Mesendoderm (in vitro differentiated cells): Measurements from ENCODE around the gene SFI1.
A peak's percentile ranks its signal among the peaks of the same experiment; 100 is the strongest.
"Not testable (repeated sequence)": the region's sequence is repeated elsewhere in the genome, so short reads cannot be mapped to it uniquely, and the experiment has no call there.

Source experiments
- DNase-seq: peaks from one replicate; pipeline ENCODE4 v3.0.0; 2013
- H2AK5ac ChIP-seq: 2 replicates; pipeline ENCODE4 v1.6.1; 2013; ENCODE audit warnings: low read length, inconsistent platforms
- H2BK120ac ChIP-seq: 2 replicates; pipeline ENCODE4 v1.6.1; 2013; ENCODE audit warnings: low read depth, mild to moderate bottlenecking, low read length, moderate library complexity, mixed read lengths
- H2BK15ac ChIP-seq: replicated peaks from 2 replicates; pipeline ENCODE4 v1.6.1; 2013; ENCODE audit warnings: low read depth, mild to moderate bottlenecking, moderate library complexity
- H2BK5ac ChIP-seq: 2 replicates; pipeline ENCODE4 v1.6.1; 2013; ENCODE audit warnings: low read length, inconsistent platforms
- H3K18ac ChIP-seq: 2 replicates; pipeline ENCODE4 v1.6.1; 2013; ENCODE audit warnings: mild to moderate bottlenecking, low read length, mixed read lengths
- H3K23ac ChIP-seq: one replicate; pipeline ENCODE4 v1.6.1; 2013; ENCODE audit warnings: low read length
- H3K27ac ChIP-seq: 2 replicates; pipeline ENCODE4 v1.5.1; 2013; ENCODE audit warnings: low read depth, mild to moderate bottlenecking, inconsistent platforms, low read length, moderate library complexity
- H3K27me3 ChIP-seq: 2 replicates; pipeline ENCODE4 v1.6.1; 2013; ENCODE audit warnings: low read length, control low read depth, mild to moderate bottlenecking, inconsistent platforms; ENCODE audit not compliant: insufficient read depth, poor library complexity
- H3K36me3 ChIP-seq: 2 replicates; pipeline ENCODE4 v1.6.1; 2013; ENCODE audit warnings: low read length, inconsistent platforms; ENCODE audit not compliant: control insufficient read depth, insufficient read depth
- H3K4ac ChIP-seq: one replicate; pipeline ENCODE4 v1.6.1; 2013; ENCODE audit warnings: low read depth, mild to moderate bottlenecking, low read length, moderate library complexity
- H3K4me1 ChIP-seq: 2 replicates; pipeline ENCODE4 v1.6.1; 2013; ENCODE audit warnings: low read depth, low read length, inconsistent platforms; ENCODE audit not compliant: control insufficient read depth
- H3K4me2 ChIP-seq: 2 replicates; pipeline ENCODE4 v1.6.1; 2013; ENCODE audit warnings: low read length
- H3K4me3 ChIP-seq: 2 replicates; pipeline ENCODE4 v1.5.1; 2013; ENCODE audit warnings: mild to moderate bottlenecking, low read length
- H3K56ac ChIP-seq: one replicate; pipeline ENCODE4 v1.6.1; 2013; ENCODE audit warnings: low read length
- H3K79me1 ChIP-seq: 2 replicates; pipeline ENCODE4 v1.6.1; 2013; ENCODE audit warnings: low read length, inconsistent platforms
- H3K79me2 ChIP-seq: 2 replicates; pipeline ENCODE4 v1.6.1; 2013; ENCODE audit warnings: mild to moderate bottlenecking, low read length; ENCODE audit not compliant: control insufficient read depth, insufficient read depth
- H3K9ac ChIP-seq: 2 replicates; pipeline ENCODE4 v1.6.1; 2013; ENCODE audit warnings: low read length, inconsistent platforms
- H4K5ac ChIP-seq: one replicate; pipeline ENCODE4 v1.6.1; 2013; ENCODE audit warnings: low read length
- H4K8ac ChIP-seq: one replicate; pipeline ENCODE4 v1.6.1; 2013; ENCODE audit warnings: low read depth, mild to moderate bottlenecking, control low read depth, low read length, moderate library complexity
- WGBS: extraction: QIAGEN DNeasy Blood & Tissue Kit; methylation state at CpG from one replicate; pipeline ENCODE4 v1.1.7; 2013; ENCODE audit warnings: low lambda C conversion rate, missing lambda C conversion rate; ENCODE audit not compliant: insufficient coverage; ENCODE audit errors: extremely low coverage; 5-methylcytosine and 5-hydroxymethylcytosine counted together

SFI1 gene

GRCh38 chr22:31558546-31558945, 62.2 kb downstream of the SFI1 start:
- H3K9ac ChIP-seq, H3K18ac ChIP-seq, H3K4me3 ChIP-seq, H3K79me1 ChIP-seq, H3K36me3 ChIP-seq, H3K4me2 ChIP-seq, H2BK120ac ChIP-seq, H3K79me2 ChIP-seq, H3K27me3 ChIP-seq, H4K5ac ChIP-seq, H2AK5ac ChIP-seq, H2BK15ac ChIP-seq, H3K4me1 ChIP-seq, H3K4ac ChIP-seq, H2BK5ac ChIP-seq, H3K23ac ChIP-seq, DNase-seq, H4K8ac ChIP-seq, H3K27ac ChIP-seq, H3K56ac ChIP-seq: not testable (repeated sequence)
- no CpG with 5 or more reads among the region's 9 CpGs for WGBS

- WGBS, result no CpG with 5 or more reads among the region's 6 CpGs
- H3K27ac ChIP-seq, result no peak overlapping the region
These were observed 65.0 kb downstream of the SFI1 start for GRCh38 chr22:31561238-31561887.

DNA sequence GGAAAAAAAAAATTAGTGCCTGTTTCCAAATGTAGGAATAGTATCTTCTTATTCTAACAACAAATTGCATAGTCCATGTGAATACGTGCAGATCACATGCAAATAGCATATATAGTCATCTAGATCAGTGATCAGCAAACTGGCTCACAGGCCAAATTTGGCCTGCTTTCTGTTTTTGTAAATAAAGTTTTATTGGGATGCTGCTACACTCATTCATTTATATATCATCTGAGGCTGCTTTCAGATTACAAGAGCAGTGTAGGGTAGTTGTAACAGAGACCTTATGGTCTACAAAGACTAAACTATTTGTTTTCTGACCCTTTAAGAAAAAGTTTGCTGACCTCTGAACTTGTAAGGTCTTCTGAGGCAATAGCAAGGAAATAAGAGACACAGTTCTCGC, 65.6 kb downstream of the SFI1 start:
- H2AK5ac ChIP-seq, result no peak overlapping the region
- no peak overlapping the region for H3K56ac ChIP-seq
- no peaks in the 10 kb centered on the region for H3K27me3 ChIP-seq
- H3K4ac ChIP-seq, result no peak overlapping the region
- WGBS, result no CpG with 5 or more reads among the region's 2 CpGs
- H3K4me2 ChIP-seq, result no peak overlapping the region
- no peak overlapping the region for H2BK5ac ChIP-seq
- no peak overlapping the region for H3K9ac ChIP-seq
- no peaks in the 10 kb centered on the region for H3K36me3 ChIP-seq
- H4K8ac ChIP-seq, result no peak overlapping the region
- H4K5ac ChIP-seq, result no peak overlapping the region
- no peak overlapping the region for H2BK120ac ChIP-seq
- H3K79me1 ChIP-seq, result no peaks in the 10 kb centered on the region
- no peak for DNase-seq
- no peaks in the 10 kb centered on the region for H3K79me2 ChIP-seq
- no peaks in the 10 kb centered on the region for H3K4me1 ChIP-seq
- no peak overlapping the region for H3K23ac ChIP-seq
- H3K18ac ChIP-seq, result no peak overlapping the region
- no peak overlapping the region for H3K4me3 ChIP-seq
- no peak overlapping the region for H2BK15ac ChIP-seq
- no peak overlapping the region for H3K27ac ChIP-seq

More at GRCh38 chr22:31561238-31561887, 65.0 kb downstream of the SFI1 start:
- Histone ChIP-seq H3K79me1 (no peaks in the 10 kb centered on the region), H2BK15ac (no peak overlapping the region), H4K8ac (no peak overlapping the region), H3K4me2 (no peak overlapping the region), H3K56ac (no peak overlapping the region), H2BK5ac (no peak overlapping the region), H3K23ac (no peak overlapping the region), H3K9ac (no peak overlapping the region), H3K79me2 (no peaks in the 10 kb centered on the region), H4K5ac (no peak overlapping the region), H3K4me1 (no peaks in the 10 kb centered on the region), H2AK5ac (no peak overlapping the region), H3K4ac (no peak overlapping the region), H3K27me3 (no peaks in the 10 kb centered on the region), H3K36me3 (no peaks in the 10 kb centered on the region), H3K18ac (no peak overlapping the region), H2BK120ac (no peak overlapping the region), H3K4me3 (no peak overlapping the region)
- DNase-seq, result peak; percentile 92

GRCh38 chr22:31566484-31566883, 70.1 kb downstream of the SFI1 start:
- Histone ChIP-seq H3K18ac (no peak overlapping the region), H3K79me2 (no peaks in the 10 kb centered on the region), H2BK5ac (no peak overlapping the region), H3K4me1 (no peaks in the 10 kb centered on the region), H3K23ac (no peak overlapping the region), H3K36me3 (no peaks in the 10 kb centered on the region), H2BK15ac (no peak overlapping the region), H4K5ac (no peak overlapping the region), H3K79me1 (no peaks in the 10 kb centered on the region), H3K4me2 (no peak overlapping the region), H3K4me3 (no peak overlapping the region), H3K27ac (no peak overlapping the region), H3K9ac (no peak overlapping the region), H2BK120ac (no peak overlapping the region), H4K8ac (no peak overlapping the region), H2AK5ac (no peak overlapping the region), H3K4ac (no peak overlapping the region), H3K56ac (no peak overlapping the region), H3K27me3 (no peaks in the 10 kb centered on the region)
- no CpG with 5 or more reads among the region's 1 CpG for whole genome bisulfite sequencing
- DNase-seq, result no peak

DNA sequence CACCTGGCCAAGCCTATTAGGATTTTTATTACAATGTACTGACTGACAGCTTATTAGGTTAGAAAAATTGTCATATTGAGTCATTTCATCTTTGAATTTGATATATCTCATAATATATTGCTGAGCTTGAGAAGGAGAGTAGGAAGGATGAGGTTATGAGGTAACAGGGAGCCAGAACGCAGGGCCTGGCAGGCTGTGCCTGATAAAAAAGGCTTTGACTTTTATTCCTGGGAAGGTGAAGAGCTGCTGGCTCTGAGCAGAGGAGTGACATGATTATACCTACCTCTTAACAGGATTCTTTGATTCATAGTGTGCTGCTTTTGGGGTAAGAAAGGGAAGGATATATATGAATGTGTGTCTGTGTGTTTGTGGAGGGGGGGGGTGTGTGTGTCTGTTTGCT, 70.9 kb downstream of the SFI1 start:
- H3K27ac ChIP-seq, result no peak overlapping the region
- no peak for DNase-seq
- H3K4ac ChIP-seq, result no peak overlapping the region
- H3K27me3 ChIP-seq, result no peaks in the 10 kb centered on the region
- no peak overlapping the region for H2BK120ac ChIP-seq
- no peak overlapping the region for H3K4me2 ChIP-seq
- H2AK5ac ChIP-seq, result no peak overlapping the region
- no peak overlapping the region for H3K4me3 ChIP-seq
- H3K56ac ChIP-seq, result no peak overlapping the region
- WGBS, result no CpG with 5 or more reads among the region's 1 CpG
- H3K79me1 ChIP-seq, result no peaks in the 10 kb centered on the region
- H2BK5ac ChIP-seq, result no peak overlapping the region
- H3K18ac ChIP-seq, result no peak overlapping the region
- no peak overlapping the region for H3K23ac ChIP-seq
- H3K9ac ChIP-seq, result no peak overlapping the region
- no peak overlapping the region for H4K5ac ChIP-seq
- H2BK15ac ChIP-seq, result no peak overlapping the region
- no peaks in the 10 kb centered on the region for H3K79me2 ChIP-seq
- H3K36me3 ChIP-seq, result no peaks in the 10 kb centered on the region
- no peak overlapping the region for H4K8ac ChIP-seq
- H3K4me1 ChIP-seq, result no peaks in the 10 kb centered on the region

- no peak overlapping the region for H2BK15ac ChIP-seq
- no peaks in the 10 kb centered on the region for H3K27me3 ChIP-seq
- no peak overlapping the region for H2BK120ac ChIP-seq
- H3K18ac ChIP-seq, result no peak overlapping the region
- no peaks in the 10 kb centered on the region for H3K79me1 ChIP-seq
- no peak overlapping the region for H4K8ac ChIP-seq
- no peak overlapping the region for H3K4me2 ChIP-seq
- H2BK5ac ChIP-seq, result no peak overlapping the region
- no peak overlapping the region for H3K23ac ChIP-seq
- H3K27ac ChIP-seq, result no peak overlapping the region
- no peaks in the 10 kb centered on the region for H3K36me3 ChIP-seq
- WGBS, result no CpG with 5 or more reads among the region's 2 CpGs
- no peak overlapping the region for H4K5ac ChIP-seq
- no peak overlapping the region for H2AK5ac ChIP-seq
- no peak overlapping the region for H3K56ac ChIP-seq
- no peak overlapping the region for H3K9ac ChIP-seq
- no peaks in the 10 kb centered on the region for H3K4me1 ChIP-seq
- H3K79me2 ChIP-seq, result no peaks in the 10 kb centered on the region
- no peak overlapping the region for H3K4ac ChIP-seq
- DNase-seq, result no peak
- no peak overlapping the region for H3K4me3 ChIP-seq
These were observed 71.4 kb downstream of the SFI1 start for GRCh38 chr22:31567702-31568101.
